HG02763 (cell line): ENCODE data around the gene TBXA2R.
"Not testable (repeated sequence)": the region's sequence is repeated elsewhere in the genome, so short reads cannot be mapped to it uniquely, and the experiment has no call there.

Source experiments
- ATAC-seq: cut with Tn5 transposase; IDR thresholded peaks from one replicate; pipeline ENCODE4 v1.9.1; 2021; ENCODE audit warnings: mild to moderate bottlenecking, moderate library complexity; ENCODE audit not compliant: unreplicated experiment

Gene TBXA2R

DNA sequence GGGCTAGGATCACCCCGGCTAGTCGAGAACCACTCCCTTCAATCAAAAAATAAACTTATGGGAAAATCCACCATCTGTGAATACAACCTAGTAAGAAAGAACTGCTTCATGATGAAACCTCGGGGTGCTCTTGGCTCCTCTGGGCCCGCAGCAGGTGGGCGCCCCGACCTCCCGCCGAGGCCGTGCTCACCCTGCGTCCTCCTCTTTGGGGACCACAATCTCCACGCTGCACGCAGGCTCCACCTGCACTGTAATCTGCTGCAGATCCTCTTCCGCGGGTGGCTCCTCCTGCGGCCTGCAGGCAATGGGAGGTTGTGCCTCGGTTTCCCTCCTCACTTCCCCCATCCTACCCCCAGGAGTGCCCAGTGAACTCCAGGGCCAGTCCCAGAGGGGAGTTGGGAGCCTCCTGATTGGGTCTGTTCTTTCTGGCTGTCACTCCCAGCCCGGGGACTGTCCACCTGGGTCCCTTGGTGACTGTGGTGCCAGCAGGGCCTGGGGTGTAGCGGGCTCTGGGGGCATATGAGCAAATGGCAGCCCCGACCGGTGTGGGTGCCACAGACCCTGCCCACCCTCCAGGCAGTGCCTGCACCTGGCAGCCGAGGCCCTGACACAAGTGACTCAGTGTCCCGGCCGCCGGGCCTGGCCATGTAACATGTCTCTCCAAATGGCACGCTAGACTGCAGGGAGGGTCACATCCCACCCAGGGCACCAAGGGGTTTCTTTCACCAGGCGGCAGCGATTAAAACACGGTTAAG lies 35.0 kb upstream of the TBXA2R start:
- ATAC-seq: no peak

GRCh38 chr19:3639479-3639878 lies 32.8 kb upstream of the TBXA2R start:
- ATAC-seq: no peak

- no peak for ATAC-seq
Measured at GRCh38 chr19:3638208-3639193, 31.8 kb upstream of the TBXA2R start.

DNA sequence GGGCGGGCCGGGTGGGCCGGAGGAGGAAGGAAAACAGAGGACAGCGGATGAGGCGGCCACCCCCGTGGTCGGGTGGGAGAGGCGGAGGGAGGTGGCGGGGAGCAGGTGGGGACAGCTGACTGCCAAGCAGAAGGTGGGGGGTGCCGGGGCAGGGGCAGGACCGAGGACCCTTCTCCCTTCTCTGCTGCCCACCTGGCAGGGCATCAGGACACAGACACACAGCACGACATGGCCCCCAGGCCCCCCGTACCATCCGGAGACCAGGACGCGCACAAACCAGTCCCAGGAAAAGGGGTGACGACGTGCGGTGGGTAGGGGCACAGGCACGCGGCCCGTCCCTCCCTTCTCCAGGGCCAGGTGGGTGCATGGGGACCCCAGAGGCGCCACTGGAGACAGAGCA lies 30.9 kb upstream of the TBXA2R start:
- ATAC-seq: no peak

DNA sequence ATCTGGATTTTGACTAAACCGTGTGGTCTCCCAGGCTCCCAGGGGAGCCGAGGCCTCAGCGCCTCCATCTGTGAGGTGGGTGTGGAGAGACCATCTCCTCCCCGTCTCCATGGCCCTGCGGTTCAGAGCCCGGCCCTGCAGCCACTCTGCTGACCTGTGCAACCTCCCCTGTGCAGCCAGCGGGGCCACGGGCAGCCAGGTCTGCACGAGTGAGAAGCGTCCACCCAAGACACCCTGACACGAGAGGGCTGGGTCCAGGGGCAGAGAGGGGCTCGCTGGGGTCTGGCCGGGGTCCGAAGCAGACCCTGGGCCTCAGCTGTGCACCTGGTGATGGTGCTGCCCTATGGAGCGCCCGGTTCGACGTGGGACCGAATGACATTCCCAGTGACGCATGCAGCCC lies 30.3 kb upstream of the TBXA2R start:
- no peak for ATAC-seq

DNA sequence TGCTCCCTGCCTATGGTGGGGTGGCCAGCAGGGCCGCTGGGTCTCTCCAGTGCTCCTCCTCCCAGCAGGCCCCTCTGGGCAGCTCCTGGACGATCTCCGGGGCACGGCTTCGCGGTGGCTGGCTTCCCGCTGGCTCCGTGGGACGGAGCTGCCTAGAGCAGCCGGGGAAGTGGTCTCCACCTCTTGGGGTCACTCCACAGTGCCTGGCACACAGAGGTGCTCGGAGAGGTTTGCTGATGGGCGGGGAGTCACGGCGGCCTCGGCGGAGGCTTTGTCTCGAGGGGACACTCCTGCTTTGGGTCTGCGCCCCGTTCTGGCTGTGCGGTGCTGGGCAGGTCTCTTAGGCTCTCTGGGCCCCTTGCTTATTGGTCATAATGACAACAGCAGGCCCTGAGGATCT lies 29.8 kb upstream of the TBXA2R start:
- ATAC-seq: no peak

DNA sequence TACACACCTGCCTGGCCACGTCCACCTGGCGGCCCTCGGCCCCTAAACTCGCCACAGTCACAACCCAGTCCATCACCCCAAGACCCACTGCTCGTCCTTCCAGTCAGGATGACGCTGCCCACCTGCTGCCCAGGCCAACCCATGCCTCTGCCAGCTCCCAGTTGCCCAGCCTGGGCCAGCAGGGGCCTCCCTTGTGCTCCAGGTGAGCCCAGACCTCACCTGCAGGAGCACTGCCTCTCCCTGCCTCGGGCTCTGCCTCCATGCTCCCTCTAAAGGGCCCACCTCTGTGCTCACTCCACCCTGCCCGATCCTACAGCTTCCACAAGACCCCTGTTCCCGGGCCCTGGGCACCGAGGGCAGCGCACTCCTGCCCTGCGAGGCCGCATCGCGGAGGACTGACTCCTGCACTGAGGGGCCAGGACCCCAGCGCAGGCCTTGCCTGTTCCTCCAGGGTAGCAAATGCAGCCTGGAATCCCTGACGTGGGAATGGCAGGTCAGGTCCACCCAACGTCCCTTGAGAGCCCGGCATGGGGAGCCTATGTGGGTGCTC lies 27.9 kb upstream of the TBXA2R start:
- no peak for ATAC-seq

DNA sequence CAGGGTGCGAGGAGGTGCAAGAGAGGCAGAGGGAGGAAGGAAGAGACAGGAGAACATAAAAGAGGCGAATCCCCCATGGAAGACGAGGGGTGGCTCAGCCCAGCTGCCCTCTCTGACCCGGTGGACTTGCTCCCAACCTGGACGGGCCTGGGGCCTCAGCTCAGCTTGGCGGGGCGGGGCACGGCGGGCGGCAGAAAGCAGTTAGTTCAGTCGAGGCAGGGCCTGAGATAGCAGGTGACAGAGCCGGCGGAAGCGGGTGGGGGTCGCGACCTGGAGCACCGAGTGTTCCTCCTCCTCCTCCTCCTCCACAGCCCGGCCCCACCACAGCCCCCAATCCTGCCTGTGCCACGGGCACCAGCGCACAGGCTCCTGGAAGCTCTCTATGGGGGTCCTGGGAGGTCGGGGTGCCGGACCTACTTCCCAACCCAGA lies 26.9 kb upstream of the TBXA2R start:
- ATAC-seq: no peak

GRCh38 chr19:3632739-3633558 lies 26.3 kb upstream of the TBXA2R start:
- ATAC-seq: no peak

DNA sequence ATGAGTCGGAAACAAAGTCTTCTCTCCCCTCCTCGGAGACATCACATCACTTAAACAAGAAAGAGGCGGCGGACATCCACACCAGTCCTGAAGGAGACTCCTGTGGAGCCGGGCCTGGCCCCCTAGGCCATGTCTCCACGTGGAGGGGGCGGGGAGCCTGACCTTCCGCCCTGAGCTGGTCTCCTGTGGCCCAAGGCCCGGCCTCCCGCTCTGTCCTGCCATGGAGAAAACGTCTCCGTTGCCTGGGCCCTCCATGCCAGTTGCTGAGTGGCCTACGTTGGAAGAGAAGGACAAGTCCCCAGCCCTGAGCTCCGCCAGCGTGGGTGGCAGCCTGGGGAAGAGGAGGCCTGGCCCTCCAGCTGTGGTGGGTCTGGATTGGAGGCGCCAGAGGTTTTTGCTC lies 25.4 kb upstream of the TBXA2R start:
- no peak for ATAC-seq

GRCh38 chr19:3631053-3631861 lies 24.6 kb upstream of the TBXA2R start:
- ATAC-seq: no peak

GRCh38 chr19:3628766-3629165 lies 22.1 kb upstream of the TBXA2R start:
- ATAC-seq: not testable (repeated sequence)

- no peak for ATAC-seq
Measured at GRCh38 chr19:3627351-3627723, 20.7 kb upstream of the TBXA2R start.

- ATAC-seq: peak; percentile 88
Measured at GRCh38 chr19:3626473-3627350, 20.0 kb upstream of the TBXA2R start, which contains the start of gene CACTIN. Gene CACTIN, minus strand, starts transcription at chr19:3626790. Its CDS starts 28 bp downstream, at chr19:3626762.

DNA sequence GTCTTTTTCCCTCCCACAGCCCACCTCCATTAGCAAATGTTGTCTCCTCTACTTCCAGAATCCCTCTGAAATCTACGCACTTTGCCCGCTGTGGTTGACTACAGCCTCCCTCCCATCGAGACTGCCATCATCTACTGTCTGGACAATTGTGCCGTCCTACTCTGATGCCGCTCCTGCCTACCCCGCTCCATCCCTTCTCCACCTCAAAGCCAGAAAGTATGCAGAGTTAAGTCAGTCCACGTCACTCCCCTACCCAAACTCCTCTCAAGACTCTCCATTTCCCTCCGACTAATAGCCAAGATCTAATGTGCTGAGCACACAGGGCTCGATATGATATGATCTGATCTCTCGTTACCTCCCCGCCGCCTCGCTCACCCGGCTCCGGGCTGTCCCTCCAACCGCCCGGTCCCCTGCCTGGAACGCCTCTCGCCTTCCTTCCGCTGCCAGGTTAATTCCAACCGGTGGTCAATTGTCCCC lies 19.4 kb upstream of the TBXA2R start:
- ATAC-seq: peak; percentile 5

- ATAC-seq: no peak
Measured at GRCh38 chr19:3623716-3624115, 17.0 kb upstream of the TBXA2R start.

DNA sequence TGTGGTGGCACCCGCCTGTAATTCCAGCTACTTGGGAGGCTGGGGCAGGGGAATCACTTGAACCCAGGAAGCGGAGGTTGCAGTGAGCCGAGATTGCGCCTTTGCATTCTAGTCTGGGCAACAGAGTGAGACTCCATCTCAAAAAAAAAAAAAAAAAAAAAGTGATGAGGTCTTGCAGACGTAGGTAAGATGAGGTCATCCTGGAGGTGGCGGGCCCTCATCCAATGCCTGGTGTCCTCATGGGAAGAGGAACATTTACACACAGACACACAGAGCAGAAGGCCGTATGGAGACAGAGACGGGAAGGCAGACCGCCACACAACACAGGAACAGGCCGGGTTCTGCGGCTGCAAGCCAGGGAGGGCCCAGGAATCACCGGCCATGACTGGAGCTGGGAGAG lies 15.5 kb upstream of the TBXA2R start:
- no peak for ATAC-seq

GRCh38 chr19:3621689-3622088 lies 15.0 kb upstream of the TBXA2R start:
- ATAC-seq: no peak
